Measurements from ENCODE around the gene HTT-AS. TPM values are rescaled to one million over a fixed set of nuclear protein-coding genes. Genes with fewer than 3 reads are reported as not detected.

The HTT-AS gene
- total RNA-seq, 2 experiments from 2014 or later = not detected

Other genes starting within 250 kb of the HTT-AS start
- 100 to 1,000 TPM; 136 TPM for gene ADD1, start 230.7 kb downstream of the HTT-AS start, total RNA-seq
- 100 to 1,000 TPM in 1 of 2 experiments, 10 to 100 TPM in 1; 99.1 to 102 TPM for gene NOP14, start 111.1 kb downstream of the HTT-AS start, total RNA-seq
- 1 to 10 TPM; 2.6 to 3.2 TPM for gene GRK4, start 111.0 kb downstream of the HTT-AS start, total RNA-seq
- gene HTT, start 143 bp upstream of the HTT-AS start, total RNA-seq = 10 to 100 TPM; 42.9 to 49.4 TPM
- under 1 TPM; 0.24 to 0.37 TPM for gene MSANTD1, start 174.6 kb upstream of the HTT-AS start, total RNA-seq
- 1 to 10 TPM; 1.7 to 2.9 TPM for gene RGS12, start 218.5 kb upstream of the HTT-AS start, total RNA-seq

Data from activated naive CD8-positive, alpha-beta T cell treated with anti-CD3 and anti-CD28 coated beads for 36 hours (primary cell).